Right atrium auricular region (tissue), 2 donors: ENCODE measurements around the gene MED4. TPM values are rescaled to one million over a fixed set of nuclear protein-coding genes. Genes with fewer than 3 reads are reported as not detected.
A peak's percentile ranks its signal among the peaks of the same experiment; 100 is the strongest.

Experiments used
- DNase-seq: peaks from one replicate; pipeline ENCODE4 v3.0.0-alpha.2; 2019; ENCODE audit warnings: low spot score
- H3K27ac ChIP-seq, 2 donors: fragments of 200-600 bp; sonication (generic); 1 replicate in 1 of 2; 2 replicates in 1 of 2; pipeline ENCODE4 v1.5.1; 2016 to 2019
- H3K27me3 ChIP-seq, 2 donors: fragments of 200-600 bp; sonication (generic); one replicate each; pipeline versions ENCODE4 v1.5.1 to v1.6.0; 2017 to 2019
- H3K36me3 ChIP-seq: fragments of 200-600 bp; sonication (generic); one replicate; pipeline ENCODE4 v1.5.1; 2016
- H3K4me1 ChIP-seq, 2 donors: fragments of 200-600 bp; sonication (generic); one replicate each; pipeline versions ENCODE4 v1.5.1 to v1.6.0; 2017 to 2019
- H3K4me3 ChIP-seq, 2 donors: fragments of 200-600 bp; sonication (generic); 1 replicate in 1 of 2; 2 replicates in 1 of 2; pipeline ENCODE4 v1.5.1; 2017 to 2019; ENCODE audit warnings: mild to moderate bottlenecking in 1 of 2, moderate library complexity in 1 of 2
- H3K9me3 ChIP-seq, 2 donors: fragments of 200-600 bp; sonication (generic); one replicate each; pipeline ENCODE4 v1.5.1; 2019
- CTCF ChIP-seq, 2 donors: fragments of 200-600 bp; sonication (generic); IDR thresholded peaks; one replicate each; pipeline ENCODE4 v1.5.1; 2019; ENCODE audit warnings: antibody characterized with exemption in 2 of 2
- total RNA-seq, 2 donors: library from RNA; depleted of rRNA; stranded (reverse); fragments of >200 nt; gene quantifications; one replicate each; pipeline ENCODE4 v1.1.0, GENCODE V29; 2016

Gene MED4
- total RNA-seq, 2 donors from 2014 or later, result 35.7 to 39.5 TPM

GRCh38 chr13:48094404-48094780 is 512 bp downstream of the MED4 start:
- no peak for TF ChIP-seq CTCF (IDR thresholded peaks at IDR 0.05)
- no peaks in the 10 kb centered on the region for H3K36me3 ChIP-seq
- H3K4me3 ChIP-seq, result peak overlapping the region; percentile 79 to 89
- H3K9me3 ChIP-seq, result no peaks in the 10 kb centered on the region
- H3K27me3 ChIP-seq, result no peaks in the 10 kb centered on the region
- DNase-seq, result no peak
- H3K4me1 ChIP-seq, result peaks cover 0 to 38% of the 10 kb centered on the region in 2 donors
- H3K27ac ChIP-seq, result peak overlapping the region; percentile 78 to 93

- Histone ChIP-seq H3K9me3 (no peaks in the 10 kb centered on the region), H3K4me1 (peaks cover 0 to 38% of the 10 kb centered on the region in 2 donors), H3K36me3 (no peaks in the 10 kb centered on the region), H3K27me3 (no peaks in the 10 kb centered on the region), H3K27ac (no peak overlapping the region), H3K4me3 (peak overlapping the region; percentile 79 to 89)
- TF ChIP-seq CTCF (IDR thresholded peaks at IDR 0.05), result no peak
- no peak for DNase-seq
Observed at GRCh38 chr13:48093588-48093987, 1.3 kb downstream of the MED4 start.

- H3K27me3 ChIP-seq, result no peaks in the 10 kb centered on the region
- no peak overlapping the region for H3K4me3 ChIP-seq
- peaks cover 0 to 10% of the 10 kb centered on the region in 2 donors for H3K4me1 ChIP-seq
- DNase-seq, result no peak
- H3K9me3 ChIP-seq, result no peaks in the 10 kb centered on the region
- no peak overlapping the region for H3K27ac ChIP-seq
- TF ChIP-seq CTCF (IDR thresholded peaks at IDR 0.05), result no peak
- peaks cover 23% of the 10 kb centered on the region for H3K36me3 ChIP-seq
Observed at GRCh38 chr13:48086272-48086671, 8.6 kb downstream of the MED4 start.

GRCh38 chr13:48081739-48082138 is 13.2 kb downstream of the MED4 start:
- H3K27ac ChIP-seq, result no peak overlapping the region
- H3K4me1 ChIP-seq, result no peaks in the 10 kb centered on the region
- peaks cover 65% of the 10 kb centered on the region for H3K36me3 ChIP-seq

GRCh38 chr13:48078251-48078656 is 16.6 kb downstream of the MED4 start:
- peaks cover 88% of the 10 kb centered on the region for H3K36me3 ChIP-seq

More at GRCh38 chr13:48081739-48082138, 13.2 kb downstream of the MED4 start:
- no peak for TF ChIP-seq CTCF (IDR thresholded peaks at IDR 0.05)
- DNase-seq, result no peak
- Histone ChIP-seq H3K4me3 (no peak overlapping the region), H3K9me3 (no peaks in the 10 kb centered on the region), H3K27me3 (no peaks in the 10 kb centered on the region)

More at GRCh38 chr13:48078251-48078656, 16.6 kb downstream of the MED4 start:
- H3K9me3 ChIP-seq, result no peaks in the 10 kb centered on the region
- TF ChIP-seq CTCF (IDR thresholded peaks at IDR 0.05), result no peak
- no peaks in the 10 kb centered on the region for H3K4me1 ChIP-seq
- no peak for DNase-seq
- H3K27ac ChIP-seq, result no peak overlapping the region
- H3K4me3 ChIP-seq, result no peak overlapping the region
- no peaks in the 10 kb centered on the region for H3K27me3 ChIP-seq
